RPMI7951 (cell line): Measurements from ENCODE around the gene STON2. TPM values are rescaled to one million over a fixed set of nuclear protein-coding genes. Genes with fewer than 3 reads are reported as not detected.

Experiments used
- DNase-seq: peaks from one replicate; pipeline ENCODE4 v3.0.0-alpha.2; 2012; ENCODE audit warnings: low read depth
- total RNA-seq: library from RNA; depleted of rRNA; stranded (reverse); fragments of >200 nt; shearing (Covaris generic); gene quantifications from 2 replicates; pipeline ENCODE4 v1.2.3, GENCODE V29; 2014

Gene STON2
- total RNA-seq, 1 experiment from 2014 or later, result 1.6 TPM

GRCh38 chr14:81423504-81423903 is 23.4 kb upstream of the STON2 start:
- DNase-seq, result no peak

GRCh38 chr14:81418057-81418790 is 18.1 kb upstream of the STON2 start:
- DNase-seq, result no peak

- no peak for DNase-seq
These were observed 16.9 kb upstream of the STON2 start for GRCh38 chr14:81416981-81417380.

GRCh38 chr14:81416194-81416952 is 16.2 kb upstream of the STON2 start:
- peak; percentile 10 for DNase-seq

GRCh38 chr14:81415781-81416180 is 15.7 kb upstream of the STON2 start:
- DNase-seq, result no peak

GRCh38 chr14:81414123-81414522 is 14.0 kb upstream of the STON2 start:
- no peak for DNase-seq

- no peak for DNase-seq
These were observed 12.7 kb upstream of the STON2 start for GRCh38 chr14:81412779-81413178.

GRCh38 chr14:81408595-81408994 is 8.5 kb upstream of the STON2 start:
- DNase-seq, result no peak

GRCh38 chr14:81406863-81407262 is 6.7 kb upstream of the STON2 start:
- peak; percentile 79 for DNase-seq

GRCh38 chr14:81402123-81402495 is 2.0 kb upstream of the STON2 start:
- DNase-seq, result peak; percentile 62

GRCh38 chr14:81401420-81402122 is 1.4 kb upstream of the STON2 start:
- DNase-seq, result peak; percentile 92

GRCh38 chr14:81400852-81401251 is 728 bp upstream of the STON2 start:
- DNase-seq, result peak; percentile 98

GRCh38 chr14:81398196-81398891 is 1.8 kb downstream of the STON2 start:
- no peak for DNase-seq

- peak; percentile 18 for DNase-seq
These were observed 4.0 kb downstream of the STON2 start for GRCh38 chr14:81396113-81396512.

- no peak for DNase-seq
These were observed 5.4 kb downstream of the STON2 start for GRCh38 chr14:81394739-81395138.

- DNase-seq, result no peak
These were observed 7.0 kb downstream of the STON2 start for GRCh38 chr14:81392976-81393643.

GRCh38 chr14:81392052-81392451 is 8.1 kb downstream of the STON2 start:
- DNase-seq, result no peak

- peak; percentile 12 for DNase-seq
These were observed 9.4 kb downstream of the STON2 start for GRCh38 chr14:81390696-81391095.

GRCh38 chr14:81388336-81388735 is 11.8 kb downstream of the STON2 start:
- no peak for DNase-seq

GRCh38 chr14:81386290-81386745 is 13.8 kb downstream of the STON2 start:
- DNase-seq, result peak; percentile 31

GRCh38 chr14:81385886-81386285 is 14.2 kb downstream of the STON2 start:
- DNase-seq, result no peak
